Body of pancreas (tissue), 2 donors: ENCODE measurements around the gene CNRIP1. TPM values are rescaled to one million over a fixed set of nuclear protein-coding genes. Genes with fewer than 3 reads are reported as not detected.

Experiments used
- total RNA-seq, 2 donors: library from RNA; depleted of rRNA; stranded (reverse); fragments of >200 nt; gene quantifications; one replicate each; pipeline ENCODE4 v1.1.0, GENCODE V29; 2016

Gene CNRIP1
- total RNA-seq, 2 donors from 2014 or later, result 2.6 to 5.7 TPM

Other genes with a start within 250 kb of the CNRIP1 start
- 1 to 10 TPM; 6.0 to 8.9 TPM for gene PNO1, start 162.1 kb downstream of the CNRIP1 start, total RNA-seq
- 10 to 100 TPM; 11.2 to 15.6 TPM for gene PPP3R1, start 67.4 kb downstream of the CNRIP1 start, total RNA-seq
- gene PLEK, start 45.3 kb upstream of the CNRIP1 start, total RNA-seq, result 1 to 10 TPM; 1.8 to 3.0 TPM
- gene FBXO48, start 147.3 kb upstream of the CNRIP1 start, total RNA-seq, result 1 to 10 TPM in 1 of 2 donors, under 1 TPM in 1; 0.78 to 3.0 TPM
- 1 to 10 TPM; 3.9 to 4.0 TPM for gene APLF, start 147.6 kb upstream of the CNRIP1 start, total RNA-seq